Stimulated activated CD4-positive, alpha-beta T cell treated with anti-CD3 and anti-CD28 coated beads, Interleukin-12 subunit alpha, Interleukin-12 subunit beta, amount 100 ng/mL, for 24 hours (primary cell): ENCODE results near the gene ZNF367.
"Not testable (repeated sequence)": the region's sequence is repeated elsewhere in the genome, so short reads cannot be mapped to it uniquely, and the experiment has no call there.

Experiments used
- DNase-seq, 2 experiments: peaks; one replicate each; pipeline ENCODE4 v3.0.0-alpha.2; 2020; ENCODE audit warnings: low read depth in 2 of 2

The ZNF367 gene

DNA sequence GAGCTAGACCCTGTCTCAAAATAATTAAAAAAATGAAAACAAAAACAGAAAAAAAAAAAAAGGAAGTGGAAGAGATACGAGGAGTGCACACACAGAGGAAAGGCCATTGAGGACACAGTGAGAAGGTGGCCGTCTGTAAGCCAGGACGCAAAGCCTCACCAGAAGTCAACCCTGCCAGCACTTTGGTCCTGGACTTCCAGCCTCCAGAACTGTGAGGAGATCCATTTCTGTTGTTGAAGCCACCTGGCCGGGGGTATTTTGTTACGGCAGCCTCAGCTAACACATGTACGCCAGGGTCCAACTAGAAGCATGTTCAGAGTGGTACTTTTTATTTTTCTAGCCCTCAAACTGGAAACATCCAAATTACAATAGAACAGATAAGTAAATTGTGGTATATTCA lies 56.5 kb downstream of the ZNF367 start:
- no peak for DNase-seq

DNA sequence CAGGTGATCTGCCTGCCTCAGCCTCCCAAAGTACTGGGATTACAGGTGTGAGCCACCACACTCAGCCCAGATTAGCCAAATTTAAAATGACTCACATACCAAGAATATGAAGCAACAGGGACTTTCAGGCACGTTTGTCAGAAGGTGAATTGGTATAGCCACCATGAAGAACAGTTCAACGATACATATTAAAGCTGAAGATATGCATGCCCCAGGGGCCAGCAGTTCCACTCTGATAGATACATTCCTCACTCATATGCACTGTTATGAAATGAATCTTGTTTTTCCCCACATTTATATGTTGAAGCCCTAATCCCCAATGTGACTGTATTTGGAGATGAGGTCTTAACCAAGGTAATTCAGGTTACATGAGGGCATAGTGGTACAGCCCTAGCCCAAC lies 57.2 kb downstream of the ZNF367 start:
- DNase-seq: no peak

DNA sequence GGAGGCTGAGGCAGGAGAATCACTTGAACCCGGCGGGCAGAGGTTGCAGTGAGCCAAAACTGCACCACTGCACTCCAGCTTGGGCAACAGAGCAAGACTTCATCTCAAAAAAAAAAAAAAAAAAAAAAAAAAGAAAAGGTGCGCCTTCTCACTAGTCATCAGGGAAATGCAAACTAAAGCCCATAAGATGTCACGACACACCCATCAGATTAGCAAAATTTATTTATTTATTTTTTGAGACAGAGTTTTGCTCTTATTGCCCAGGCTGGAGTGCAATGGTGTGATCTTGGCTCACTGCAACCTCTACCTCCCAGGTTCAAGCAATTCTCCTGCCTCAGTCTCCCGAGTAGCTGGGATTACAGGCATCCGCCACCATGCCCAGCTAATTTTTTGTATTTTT lies 57.6 kb downstream of the ZNF367 start:
- not testable (repeated sequence) for DNase-seq

DNA sequence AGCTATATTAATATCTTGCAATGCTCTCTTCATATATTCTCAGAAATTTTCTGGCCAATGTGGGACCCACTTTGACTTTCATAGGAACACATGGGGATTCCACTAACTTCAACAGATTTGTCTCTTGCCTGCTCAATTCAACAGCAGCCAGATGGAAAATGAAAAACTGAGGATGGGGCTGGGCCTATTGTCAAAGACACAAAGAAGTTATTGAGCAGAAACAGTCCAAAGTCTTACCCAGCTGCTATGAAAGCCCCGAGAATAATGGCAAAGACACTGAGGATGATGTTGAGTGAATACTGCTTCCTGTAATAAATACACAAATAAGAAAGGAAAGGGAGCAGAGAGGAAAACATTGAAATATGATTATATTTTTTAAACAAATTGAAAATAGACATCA lies 67.3 kb downstream of the ZNF367 start:
- no peak for DNase-seq

DNA sequence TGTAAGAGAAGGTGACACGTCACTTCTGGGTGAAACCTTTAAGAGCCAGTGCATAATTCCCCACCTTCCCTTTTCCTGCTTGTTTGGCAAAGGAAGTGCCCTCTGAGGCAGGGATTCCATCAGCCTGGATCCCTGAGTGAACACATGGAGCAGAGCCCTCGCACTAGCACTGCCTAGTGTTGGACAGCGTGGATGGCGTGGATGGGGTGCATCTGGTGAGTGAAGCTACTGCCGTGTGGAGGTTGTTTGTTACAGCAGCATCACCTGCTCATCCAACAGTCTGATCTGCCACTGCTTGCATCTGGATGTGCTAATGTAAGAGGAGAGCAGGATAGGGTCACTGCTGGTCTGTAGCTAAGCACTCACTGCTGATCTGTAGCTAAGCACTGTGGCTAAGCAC lies 69.9 kb downstream of the ZNF367 start:
- DNase-seq: no peak

DNA sequence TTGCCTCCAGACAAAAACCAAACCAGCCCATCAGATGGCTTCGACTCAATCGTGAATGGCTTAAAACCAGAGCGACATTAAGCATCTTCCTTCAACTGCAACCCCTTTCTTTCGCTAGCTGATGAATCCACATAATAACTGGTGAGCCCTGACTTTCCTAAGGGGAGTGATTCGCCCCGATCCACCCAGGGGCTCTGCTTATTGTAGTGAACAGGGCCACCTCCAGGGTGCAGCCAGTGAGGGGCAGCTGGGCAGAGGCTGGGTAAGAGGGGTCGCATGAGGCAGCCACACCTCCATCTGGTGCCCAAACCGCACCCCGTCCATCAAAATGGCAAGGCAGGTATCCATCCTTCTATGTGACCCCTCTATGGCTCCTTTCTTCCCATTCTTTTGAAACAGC lies 72.6 kb downstream of the ZNF367 start:
- DNase-seq: no peak

DNA sequence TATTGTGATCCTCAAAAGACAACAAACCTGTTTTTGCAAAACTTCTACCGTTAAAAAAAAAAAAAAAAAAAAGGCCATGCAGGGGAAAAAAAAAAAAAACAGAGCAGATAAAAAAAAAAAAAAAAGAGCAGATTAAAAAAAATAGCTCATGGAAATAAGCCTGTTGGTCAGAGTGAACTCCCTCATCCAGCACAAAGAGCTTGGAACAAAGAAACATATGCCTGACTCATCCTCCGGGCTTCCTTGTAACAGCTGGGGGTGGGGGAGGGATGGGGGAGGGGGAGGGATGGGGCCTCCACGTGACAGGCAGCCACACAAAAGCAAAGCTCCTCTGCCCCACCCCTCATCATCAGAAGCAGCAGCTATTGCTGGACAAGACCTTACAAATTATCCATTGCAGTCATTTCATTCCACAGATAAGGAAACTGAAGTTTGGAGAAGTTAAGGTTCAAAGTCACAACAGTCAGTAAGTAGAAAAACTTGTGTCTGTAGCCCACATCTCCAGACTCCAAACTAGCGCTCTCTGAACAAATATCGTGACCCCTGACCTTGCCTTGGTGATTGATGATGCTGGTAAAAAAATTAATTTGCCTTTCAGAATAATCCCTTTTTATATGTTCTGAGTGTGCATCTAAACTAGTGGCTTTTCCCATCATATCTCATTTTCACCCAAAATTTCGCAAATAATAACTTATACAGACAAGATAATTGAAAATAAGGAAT lies 73.6 kb downstream of the ZNF367 start:
- DNase-seq: no peak

DNA sequence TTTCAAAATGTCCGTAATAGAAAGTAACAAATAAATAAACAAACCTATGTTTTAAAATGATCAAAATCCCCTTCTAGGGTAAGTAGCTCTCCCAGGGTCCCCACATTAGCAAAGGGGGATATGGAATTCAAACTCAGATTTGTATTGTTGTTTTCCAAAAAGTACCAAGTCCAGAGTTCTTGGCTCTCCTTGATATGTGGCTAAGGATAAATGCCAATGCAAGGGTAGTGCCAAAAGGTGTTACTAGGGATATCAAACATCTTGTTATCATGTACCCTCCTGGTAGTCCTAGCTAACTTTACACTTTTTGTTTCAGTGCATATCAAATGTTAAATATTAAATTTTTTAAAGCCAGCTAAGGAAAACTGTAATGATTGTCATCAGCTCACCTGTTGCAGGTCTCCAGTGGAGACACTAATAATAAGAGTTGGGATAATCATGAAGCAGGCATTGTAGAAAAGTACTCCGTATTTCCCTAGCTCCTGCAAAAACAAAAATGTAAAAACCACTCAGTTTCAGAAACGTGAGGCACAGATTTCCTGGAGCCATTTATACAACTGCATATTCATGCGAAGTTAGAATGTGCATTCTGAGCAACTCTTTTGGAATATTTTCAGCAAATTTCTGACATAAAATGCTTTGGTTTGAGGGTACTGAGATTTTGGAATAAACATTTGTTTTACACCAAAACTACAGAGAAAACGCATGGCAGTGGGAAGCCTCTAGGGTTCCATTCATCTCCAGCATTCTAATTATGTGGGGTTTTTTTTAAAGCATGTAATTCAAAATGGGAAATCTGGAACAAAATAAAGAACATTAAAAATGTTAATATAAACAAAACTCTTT lies 74.4 kb downstream of the ZNF367 start:
- DNase-seq: no peak

DNA sequence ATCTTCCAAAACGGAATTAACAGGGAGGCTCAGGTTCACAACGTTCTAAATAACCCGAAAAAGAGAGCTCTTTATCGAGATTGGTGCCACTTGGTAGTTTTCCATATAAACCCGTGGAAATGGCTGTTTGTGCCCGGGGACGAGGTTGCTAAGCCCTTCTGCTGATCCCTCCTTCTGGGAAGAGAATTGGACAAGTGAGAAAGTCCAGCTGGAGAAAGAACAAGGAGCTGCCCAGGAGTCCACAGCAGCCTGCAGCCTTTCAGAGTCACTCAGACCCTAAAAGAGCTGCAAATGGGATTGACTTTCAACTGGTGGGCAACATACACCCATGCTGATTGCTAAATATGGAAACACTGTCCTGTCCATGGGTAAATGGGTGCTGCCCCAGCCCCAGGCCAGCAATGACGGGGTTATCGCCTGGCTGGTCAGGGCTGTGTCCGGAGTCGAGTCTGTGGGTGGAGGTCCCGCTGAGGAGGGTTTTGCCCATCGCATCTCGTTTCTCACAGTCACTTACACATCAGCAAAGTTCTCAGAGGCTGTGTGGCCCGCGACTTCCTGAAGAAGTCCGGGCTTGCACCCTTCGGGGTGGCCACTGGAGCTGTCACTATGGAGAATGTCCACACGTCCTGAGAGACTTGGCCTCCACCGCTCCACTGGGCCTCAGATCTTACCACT lies 75.5 kb downstream of the ZNF367 start:
- no peak for DNase-seq

DNA sequence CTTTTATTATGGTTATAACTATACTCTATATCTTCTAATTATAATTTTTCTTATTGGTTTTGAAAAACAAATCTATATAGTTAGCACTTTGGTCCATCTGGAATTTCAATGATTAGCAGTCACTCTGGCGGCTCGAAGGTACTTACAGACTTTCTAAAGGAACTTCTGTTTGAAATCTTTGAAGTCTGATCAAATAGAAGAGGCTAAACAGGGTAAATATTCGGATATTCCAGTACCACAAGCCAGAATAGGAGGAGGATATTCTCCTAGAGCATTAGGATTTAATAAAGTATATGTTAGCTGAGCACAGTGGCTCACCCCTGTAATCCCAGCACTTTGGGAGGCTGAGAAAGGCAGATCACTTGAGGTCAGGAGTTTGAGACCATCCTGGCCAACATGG lies 77.5 kb downstream of the ZNF367 start:
- DNase-seq: no peak

DNA sequence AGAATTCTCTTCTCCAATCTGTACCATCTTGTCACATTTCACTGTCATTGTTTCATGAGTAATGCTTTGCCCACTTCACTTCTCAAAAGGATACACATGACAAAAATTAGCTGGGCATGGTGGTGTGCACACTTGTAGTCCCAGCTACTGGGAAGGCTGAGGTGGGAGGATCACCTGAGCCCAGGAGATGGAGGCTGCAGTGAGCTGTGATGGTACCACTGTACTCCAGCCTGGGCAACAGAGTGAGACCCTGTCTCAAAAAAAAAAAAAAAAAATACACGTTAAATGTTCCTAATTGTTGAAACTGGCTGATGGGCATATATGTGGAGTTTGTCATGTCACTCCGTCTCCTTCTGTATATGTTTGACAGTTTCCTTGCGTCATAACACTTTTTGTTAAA lies 79.9 kb downstream of the ZNF367 start:
- no peak for DNase-seq
